Epithelial cell of esophagus (primary cell): ENCODE data around the gene KIFBP.
A peak's percentile ranks its signal among the peaks of the same experiment; 100 is the strongest.
"Not testable (repeated sequence)": the region's sequence is repeated elsewhere in the genome, so short reads cannot be mapped to it uniquely, and the experiment has no call there.

Experiments used
- DNase-seq: peaks from one replicate; pipeline ENCODE4 v3.0.0; 2010; ENCODE audit warnings: low read depth
- H3K4me3 ChIP-seq: 2 replicates; pipeline ENCODE4 v1.5.1; 2011; ENCODE audit warnings: mild to moderate bottlenecking, low read length, control low read depth
- CTCF ChIP-seq: IDR thresholded peaks from 2 replicates; pipeline ENCODE4 v1.5.1; 2011; ENCODE audit warnings: low read depth, mild to moderate bottlenecking, low read length, control low read depth, inconsistent platforms; ENCODE audit not compliant: insufficient read depth; ENCODE audit errors: missing control alignments

The KIFBP gene

GRCh38 chr10:69005704-69006485, 17.3 kb downstream of the KIFBP start:
- DNase-seq: no peak
- TF ChIP-seq CTCF: no peak
- no peak overlapping the region for H3K4me3 ChIP-seq

- H3K4me3 ChIP-seq: no peak overlapping the region
- no peak for TF ChIP-seq CTCF
- DNase-seq: no peak
These were observed 18.7 kb downstream of the KIFBP start for GRCh38 chr10:69007260-69007659.

GRCh38 chr10:69009360-69009759, 20.8 kb downstream of the KIFBP start:
- TF ChIP-seq CTCF: no peak
- DNase-seq: no peak
- H3K4me3 ChIP-seq: no peak overlapping the region

GRCh38 chr10:69010151-69010640, 21.6 kb downstream of the KIFBP start:
- H3K4me3 ChIP-seq: no peak overlapping the region
- DNase-seq: no peak
- TF ChIP-seq CTCF: no peak

GRCh38 chr10:69012778-69013177, 24.2 kb downstream of the KIFBP start:
- peak; percentile 59 for DNase-seq
- not testable (repeated sequence) for H3K4me3 ChIP-seq

- DNase-seq: peak; percentile 89
- TF ChIP-seq CTCF: no peak
- H3K4me3 ChIP-seq: no peak overlapping the region
These were observed 25.6 kb downstream of the KIFBP start for GRCh38 chr10:69014171-69014570.

- no peak overlapping the region for H3K4me3 ChIP-seq
- no peak for DNase-seq
- TF ChIP-seq CTCF: no peak
These were observed 30.0 kb downstream of the KIFBP start for GRCh38 chr10:69018613-69019012.
